ENCODE data around the gene LHX5. TPM values are rescaled to one million over a fixed set of nuclear protein-coding genes. Genes with fewer than 3 reads are reported as not detected.

The LHX5 gene
- polyA plus RNA-seq, 3 donors: not detected

DNA sequence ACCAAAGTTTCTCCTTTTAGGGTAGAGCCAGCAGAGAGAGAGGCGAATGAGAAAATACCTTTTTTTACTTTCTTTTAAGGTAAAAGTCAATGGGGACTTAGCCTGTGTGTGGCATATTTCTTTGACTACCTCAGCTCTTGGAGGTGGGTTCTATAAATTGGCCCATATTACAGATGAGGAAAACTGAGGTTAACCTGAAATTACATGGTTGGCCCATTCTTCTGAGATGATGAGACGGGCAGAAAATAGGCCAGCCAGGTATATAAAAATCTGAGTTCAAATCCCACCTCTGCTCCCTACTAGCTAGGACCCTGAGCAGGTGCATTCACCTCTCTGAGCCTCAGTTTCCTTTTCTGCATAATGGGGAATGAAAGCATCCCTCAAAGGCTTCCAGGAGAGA is 22.4 kb downstream of the LHX5 start:
- peaks cover 18 to 39% (median 30%) of the 10 kb centered on the region in 3 donors for H3K27me3 Mint-ChIP-seq (ENCODE audit: low read depth in 3 of 3)
- no peak overlapping the region for H3K4me3 ChIP-seq (replicated peaks in 1 of 3; ENCODE audit: low read depth in 2 of 3, low read length in 3 of 3)
- H3K27ac ChIP-seq (ENCODE audit: low read depth in 1 of 2, low read length in 2 of 2): no peak overlapping the region
- no CpG with 5 or more reads among the region's 2 CpGs for WGBS (ENCODE audit: insufficient coverage)
- DNase-seq: no peak
- no peak overlapping the region for H3K9ac ChIP-seq (ENCODE audit: insufficient read depth, low read length, poor library complexity, severe bottlenecking)
- no peak overlapping the region for H3K4me3 Mint-ChIP-seq
- H3K79me2 ChIP-seq (ENCODE audit: insufficient read depth, low read length): no peaks in the 10 kb centered on the region
- peaks cover 0 to 7% of the 10 kb centered on the region in 2 donors for H3K4me1 ChIP-seq (ENCODE audit: control insufficient read depth in 1 of 2, insufficient read depth in 2 of 2, low read length in 2 of 2)
- H3K27me3 ChIP-seq (ENCODE audit: control insufficient read depth in 2 of 2, insufficient read depth in 2 of 2, low read length in 2 of 2): peaks cover 0 to 2% of the 10 kb centered on the region in 2 donors
- no peaks in the 10 kb centered on the region for H4K20me1 ChIP-seq (ENCODE audit: insufficient read depth, low read length)
- TF ChIP-seq, protein P1, sequence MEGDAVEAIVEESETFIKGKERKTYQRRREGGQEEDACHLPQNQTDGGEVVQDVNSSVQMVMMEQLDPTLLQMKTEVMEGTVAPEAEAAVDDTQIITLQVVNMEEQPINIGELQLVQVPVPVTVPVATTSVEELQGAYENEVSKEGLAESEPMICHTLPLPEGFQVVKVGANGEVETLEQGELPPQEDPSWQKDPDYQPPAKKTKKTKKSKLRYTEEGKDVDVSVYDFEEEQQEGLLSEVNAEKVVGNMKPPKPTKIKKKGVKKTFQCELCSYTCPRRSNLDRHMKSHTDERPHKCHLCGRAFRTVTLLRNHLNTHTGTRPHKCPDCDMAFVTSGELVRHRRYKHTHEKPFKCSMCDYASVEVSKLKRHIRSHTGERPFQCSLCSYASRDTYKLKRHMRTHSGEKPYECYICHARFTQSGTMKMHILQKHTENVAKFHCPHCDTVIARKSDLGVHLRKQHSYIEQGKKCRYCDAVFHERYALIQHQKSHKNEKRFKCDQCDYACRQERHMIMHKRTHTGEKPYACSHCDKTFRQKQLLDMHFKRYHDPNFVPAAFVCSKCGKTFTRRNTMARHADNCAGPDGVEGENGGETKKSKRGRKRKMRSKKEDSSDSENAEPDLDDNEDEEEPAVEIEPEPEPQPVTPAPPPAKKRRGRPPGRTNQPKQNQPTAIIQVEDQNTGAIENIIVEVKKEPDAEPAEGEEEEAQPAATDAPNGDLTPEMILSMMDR (IDR thresholded peaks at IDR 0.05): no peak
- intact Hi-C loops (cut with micrococcal nuclease): no loop called here
- H3K9me3 ChIP-seq (replicated peaks in 1 of 2; ENCODE audit: control insufficient read depth in 1 of 2, insufficient read depth in 1 of 2, low read length in 2 of 2): peaks cover 0 to 6% of the 10 kb centered on the region in 2 donors
- no peaks in the 10 kb centered on the region for H3K36me3 ChIP-seq (replicated peaks in 1 of 2; ENCODE audit: control insufficient read depth in 1 of 2, insufficient read depth in 2 of 2, low read length in 2 of 2)
- H3K36me3 Mint-ChIP-seq: no peaks in the 10 kb centered on the region
- H3K4me2 ChIP-seq (replicated peaks; ENCODE audit: extremely low read depth, low read length, poor library complexity, severe bottlenecking): no peak overlapping the region
- peaks cover 20% of the 10 kb centered on the region for H3K4me1 Mint-ChIP-seq
- no peak overlapping the region for H2AFZ ChIP-seq (ENCODE audit: insufficient read depth, low read depth, low read length, poor library complexity, severe bottlenecking)
- H3K9me3 Mint-ChIP-seq: peaks cover 0 to 12% (median 9%) of the 10 kb centered on the region in 7 donors
- no peak overlapping the region for H3K27ac Mint-ChIP-seq

DNA sequence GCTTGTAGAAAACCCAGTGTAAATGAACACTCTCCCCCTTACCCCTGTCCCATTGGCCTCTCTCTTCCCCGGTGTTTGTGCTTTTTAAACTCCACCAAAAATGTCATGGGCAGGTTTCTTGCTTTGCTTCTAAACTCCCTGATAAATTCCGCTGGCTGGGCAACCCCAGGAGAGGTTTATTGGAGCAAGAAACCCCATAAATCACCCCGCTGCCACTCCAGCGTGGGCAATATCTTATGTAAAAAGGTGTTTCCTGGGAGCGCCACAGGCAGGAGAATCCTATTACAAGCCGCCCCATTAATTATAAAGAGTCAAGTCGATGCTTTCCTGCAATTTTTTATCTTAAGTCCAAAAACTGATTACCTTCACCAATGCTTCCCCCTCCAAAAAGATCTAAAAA is 22.8 kb downstream of the LHX5 start:
- Histone ChIP-seq H3K4me3 (replicated peaks in 1 of 3; ENCODE audit: low read depth in 2 of 3, low read length in 3 of 3) (no peak overlapping the region), H4K20me1 (ENCODE audit: insufficient read depth, low read length) (no peaks in the 10 kb centered on the region), H3K36me3 (replicated peaks in 1 of 2; ENCODE audit: control insufficient read depth in 1 of 2, insufficient read depth in 2 of 2, low read length in 2 of 2) (no peaks in the 10 kb centered on the region), H3K9me3 (replicated peaks in 1 of 2; ENCODE audit: control insufficient read depth in 1 of 2, insufficient read depth in 1 of 2, low read length in 2 of 2) (peaks cover 0 to 6% of the 10 kb centered on the region in 2 donors), H2AFZ (ENCODE audit: insufficient read depth, low read depth, low read length, poor library complexity, severe bottlenecking) (no peak overlapping the region), H3K27ac (ENCODE audit: low read depth in 1 of 2, low read length in 2 of 2) (no peak overlapping the region), H3K9ac (ENCODE audit: insufficient read depth, low read length, poor library complexity, severe bottlenecking) (no peak overlapping the region), H3K4me2 (replicated peaks; ENCODE audit: extremely low read depth, low read length, poor library complexity, severe bottlenecking) (no peak overlapping the region), H3K4me1 (ENCODE audit: control insufficient read depth in 1 of 2, insufficient read depth in 2 of 2, low read length in 2 of 2) (peaks cover 0 to 7% of the 10 kb centered on the region in 2 donors), H3K27me3 (ENCODE audit: control insufficient read depth in 2 of 2, insufficient read depth in 2 of 2, low read length in 2 of 2) (peaks cover 0 to 2% of the 10 kb centered on the region in 2 donors), H3K79me2 (ENCODE audit: insufficient read depth, low read length) (no peaks in the 10 kb centered on the region)
- intact Hi-C loops (cut with micrococcal nuclease): no loop called here
- H3K4me3 Mint-ChIP-seq: peak overlapping the region in 1 of 2 donors; percentile 70
- peaks cover 0 to 12% (median 9%) of the 10 kb centered on the region in 7 donors for H3K9me3 Mint-ChIP-seq
- WGBS (ENCODE audit: insufficient coverage): 50% methylated on average over 1 of the region's 7 CpGs
- peaks cover 20% of the 10 kb centered on the region for H3K4me1 Mint-ChIP-seq
- no peaks in the 10 kb centered on the region for H3K36me3 Mint-ChIP-seq
- TF ChIP-seq, protein P1 (IDR thresholded peaks at IDR 0.05): no peak
- peaks cover 17 to 35% (median 30%) of the 10 kb centered on the region in 3 donors for H3K27me3 Mint-ChIP-seq (ENCODE audit: low read depth in 3 of 3)
- no peak for DNase-seq
- no peak overlapping the region for H3K27ac Mint-ChIP-seq
